GM04504 (cell line): ENCODE data around the gene TTC6.
"Not testable (repeated sequence)": the region's sequence is repeated elsewhere in the genome, so short reads cannot be mapped to it uniquely, and the experiment has no call there.

Experiments used
- DNase-seq: peaks from one replicate; pipeline ENCODE4 v3.0.0-alpha.2; 2012; ENCODE audit warnings: low read depth

Gene TTC6

DNA sequence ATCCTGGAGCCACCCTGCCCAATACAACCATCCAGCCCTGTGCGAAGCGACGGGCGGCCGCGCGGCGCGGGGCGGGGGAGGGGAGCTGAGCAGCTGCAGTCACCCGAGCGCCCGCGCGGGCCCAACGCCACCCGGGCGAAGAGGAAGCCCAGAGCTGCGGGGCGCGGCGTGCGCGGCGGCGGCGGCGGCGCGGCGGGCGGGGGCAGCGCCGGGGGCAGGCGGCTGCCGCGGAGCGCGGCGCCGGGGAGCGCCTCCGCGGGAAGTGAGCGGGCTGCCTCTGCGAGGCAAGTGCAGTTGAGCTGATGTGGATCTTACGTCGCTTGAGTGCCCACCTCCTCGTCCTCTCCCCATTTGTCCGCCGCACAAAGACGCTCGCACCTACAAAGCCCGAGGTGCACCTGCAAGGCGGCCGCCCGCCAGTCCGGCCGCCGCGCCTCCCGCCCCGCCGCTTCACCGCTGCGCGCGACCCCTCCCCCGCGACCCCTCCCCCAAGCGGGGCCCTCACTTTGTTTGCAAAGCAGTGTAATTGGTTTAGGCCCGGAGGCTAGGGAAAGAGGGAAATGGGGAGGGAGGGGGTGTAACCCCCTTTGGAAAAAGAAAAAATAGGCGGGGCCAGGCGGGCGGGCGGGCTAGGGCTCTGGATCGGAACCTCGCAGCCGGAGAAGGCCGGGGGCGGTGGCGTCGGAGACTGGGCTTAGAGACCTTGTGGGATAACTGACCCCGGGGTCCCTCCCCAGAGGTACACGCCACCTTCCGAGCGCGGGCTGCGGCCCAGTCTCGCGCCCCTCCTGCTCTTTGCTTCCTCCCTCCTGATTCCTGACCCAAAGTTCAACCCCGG, at the start of gene TTC6, which contains the start of gene FOXA1:
TSS of gene TTC6 (plus strand) at position 659 of the 838 bp plus-strand sequence. CDS start 26,436 bp downstream, outside the sequence.
TSS of gene FOXA1 (minus strand) at position 279 of the 838 bp plus-strand sequence. CDS start at position 2, 277 bp downstream.
- DNase-seq, result no peak

DNA sequence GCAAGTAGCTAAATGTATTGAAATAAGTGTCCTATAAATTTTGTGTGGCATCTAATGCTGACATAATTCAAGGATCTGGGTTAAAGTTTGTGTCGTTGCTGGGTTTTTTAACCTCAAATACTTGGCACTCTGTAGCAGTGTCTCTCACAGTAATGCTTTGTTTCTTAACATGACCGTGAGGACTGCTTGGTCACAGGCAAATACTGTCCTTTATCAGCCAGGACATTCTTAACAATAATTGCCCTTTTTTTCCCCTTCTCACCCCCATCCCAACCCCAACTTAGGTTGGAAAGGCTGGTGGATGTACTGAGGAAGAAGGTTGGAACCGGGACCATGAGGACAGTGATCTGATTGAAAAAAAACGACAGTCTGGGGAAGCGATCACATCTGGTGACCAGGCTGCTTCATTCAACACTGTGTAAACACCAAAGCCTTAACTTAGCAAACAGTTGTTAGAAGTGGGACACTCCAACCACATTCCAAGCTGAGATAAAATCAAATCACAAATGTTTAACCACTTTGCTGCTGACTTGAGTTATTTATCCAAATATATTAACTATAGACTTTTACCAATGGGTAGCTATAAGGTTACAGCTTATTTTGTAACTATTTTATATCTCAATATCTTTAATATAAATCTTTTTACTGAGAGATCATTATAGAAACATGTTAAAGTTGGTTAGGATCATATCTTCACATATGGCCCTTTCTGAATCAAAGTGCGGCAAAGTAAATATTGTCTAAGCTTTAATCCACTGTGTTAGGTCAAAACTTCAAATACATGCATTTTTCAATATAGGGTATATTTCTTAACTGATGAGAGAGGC, 48.6 kb upstream of the TTC6 start:
- DNase-seq, result peak; percentile 26

- peak; percentile 42 for DNase-seq
Measured at GRCh38 chr14:37550511-37550910, 44.9 kb upstream of the TTC6 start.

GRCh38 chr14:37551119-37551518, 44.3 kb upstream of the TTC6 start:
- DNase-seq, result no peak

- no peak for DNase-seq
Measured at GRCh38 chr14:37553935-37554550, 41.4 kb upstream of the TTC6 start.

DNA sequence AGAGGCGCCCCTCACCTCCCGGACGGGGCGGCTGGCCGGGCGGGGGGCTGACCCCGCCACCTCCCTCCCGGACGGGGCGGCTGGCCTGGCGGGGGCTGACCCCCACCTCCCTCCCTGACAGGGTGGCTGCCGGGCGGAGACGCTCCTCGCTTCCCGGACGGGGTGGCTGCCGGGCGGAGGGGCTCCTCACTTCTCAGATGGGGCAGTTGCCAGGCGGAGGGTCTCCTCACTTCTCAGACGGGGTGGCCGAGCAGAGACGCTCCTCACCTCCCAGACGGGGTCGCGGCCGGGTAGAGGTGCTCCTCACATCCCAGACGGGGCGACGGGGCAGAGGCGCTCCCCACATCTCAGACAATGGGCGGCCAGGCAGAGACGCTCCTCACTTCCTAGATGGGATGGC, 39.8 kb upstream of the TTC6 start:
- DNase-seq, result not testable (repeated sequence)

- DNase-seq, result no peak
Measured at GRCh38 chr14:37558740-37559139, 36.7 kb upstream of the TTC6 start.

DNA sequence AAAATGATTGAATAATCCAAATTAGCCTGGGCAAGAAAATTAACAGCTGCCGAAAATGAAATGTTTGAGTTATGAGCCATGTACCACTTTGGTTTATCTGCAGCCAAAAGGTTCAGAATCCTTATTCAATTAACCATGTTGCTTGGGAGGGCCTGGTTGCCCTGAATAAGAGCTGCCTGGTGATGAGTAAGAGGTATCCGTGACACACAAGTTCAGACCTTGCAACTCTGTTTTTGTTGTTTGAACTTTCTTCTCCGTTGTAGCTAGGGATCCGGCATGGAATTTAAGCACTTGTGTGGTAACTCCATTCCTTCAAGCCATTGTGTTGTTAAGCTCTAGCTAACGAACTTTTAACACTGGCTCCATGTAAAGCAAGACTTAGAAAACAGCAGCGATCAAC, 36.0 kb upstream of the TTC6 start:
- no peak for DNase-seq

DNA sequence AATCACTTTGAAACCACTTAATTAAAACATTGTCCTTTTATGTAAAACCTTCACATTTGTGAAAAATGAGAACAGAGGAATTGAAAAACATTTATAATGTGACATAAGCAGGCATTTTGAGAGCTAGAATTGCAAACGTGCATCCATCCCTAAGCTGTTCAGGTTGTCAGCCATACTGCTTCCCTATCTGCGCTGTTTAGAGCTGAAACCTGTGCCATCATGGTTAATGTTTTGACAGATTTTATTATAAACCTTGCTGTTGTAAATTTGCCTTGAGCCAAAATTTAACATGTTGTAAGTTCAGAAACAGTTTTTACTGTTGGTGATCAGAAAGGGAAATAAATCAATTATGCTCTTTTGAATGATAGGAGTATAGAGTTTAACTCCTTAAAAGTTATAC, 32.2 kb upstream of the TTC6 start:
- no peak for DNase-seq

DNA sequence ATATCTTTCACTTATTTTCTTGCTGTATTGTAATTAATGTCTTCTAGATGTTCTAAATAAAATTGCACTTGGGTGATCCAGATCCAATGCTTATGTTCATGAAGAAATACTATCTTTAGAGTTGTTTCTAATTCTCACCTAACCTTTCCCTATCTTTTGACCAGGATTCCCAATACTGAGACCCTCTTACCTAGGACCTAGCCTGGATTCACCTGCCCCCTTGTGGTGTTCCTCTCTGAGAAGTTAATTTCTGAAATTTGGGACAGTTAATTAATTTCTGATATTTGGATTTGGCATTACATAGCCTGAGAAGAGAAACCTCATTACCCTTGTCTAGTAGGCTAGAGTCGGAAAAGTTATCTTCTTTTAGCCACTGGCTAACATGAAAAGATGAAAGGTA, 29.9 kb upstream of the TTC6 start:
- no peak for DNase-seq

DNA sequence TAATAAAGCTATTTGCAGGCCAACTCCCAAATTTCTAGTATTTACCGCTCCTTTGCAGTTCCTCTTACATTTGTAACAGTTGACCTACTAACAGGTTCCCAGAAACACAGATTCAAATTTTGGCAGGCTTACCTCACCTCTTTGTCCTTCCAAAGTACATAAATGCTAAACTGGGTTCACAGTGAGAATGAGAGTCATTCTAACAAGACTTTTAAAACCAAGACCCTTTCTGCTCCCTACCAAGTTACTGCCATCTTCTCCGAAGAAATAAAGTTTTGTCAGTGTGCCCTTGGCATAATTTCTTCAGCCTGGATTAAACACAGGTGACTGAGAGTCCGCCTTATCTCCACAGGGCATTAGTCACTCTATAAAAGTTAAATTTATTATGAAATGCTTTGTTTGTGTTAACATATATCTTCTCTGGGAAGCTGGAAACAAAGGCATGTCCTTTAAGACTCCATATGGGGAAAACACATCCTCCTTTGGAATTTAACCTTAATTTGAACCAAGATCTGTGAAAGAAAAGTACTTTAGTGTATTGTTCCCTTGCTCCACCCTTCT, 28.5 kb upstream of the TTC6 start:
- no peak for DNase-seq

- no peak for DNase-seq
Measured at GRCh38 chr14:37569729-37570128, 25.7 kb upstream of the TTC6 start.

DNA sequence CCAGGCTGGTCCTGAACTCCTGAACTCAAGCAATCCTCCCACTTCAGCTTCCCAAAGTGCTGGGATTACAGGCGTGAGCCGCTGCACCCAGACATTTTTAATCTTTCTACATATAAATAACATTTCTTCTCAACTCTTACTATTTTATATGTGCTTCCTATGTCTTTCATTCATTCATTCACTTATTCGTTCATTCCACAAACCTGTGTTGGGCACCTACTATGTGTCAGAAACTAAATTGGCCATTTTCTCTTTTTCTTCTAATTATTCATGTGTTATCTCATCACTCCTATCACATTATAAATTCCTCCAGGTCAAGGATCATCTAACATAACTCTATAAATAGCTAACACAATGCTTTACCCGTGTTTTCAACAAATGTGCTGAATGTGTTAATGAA, 24.0 kb upstream of the TTC6 start:
- DNase-seq, result no peak

DNA sequence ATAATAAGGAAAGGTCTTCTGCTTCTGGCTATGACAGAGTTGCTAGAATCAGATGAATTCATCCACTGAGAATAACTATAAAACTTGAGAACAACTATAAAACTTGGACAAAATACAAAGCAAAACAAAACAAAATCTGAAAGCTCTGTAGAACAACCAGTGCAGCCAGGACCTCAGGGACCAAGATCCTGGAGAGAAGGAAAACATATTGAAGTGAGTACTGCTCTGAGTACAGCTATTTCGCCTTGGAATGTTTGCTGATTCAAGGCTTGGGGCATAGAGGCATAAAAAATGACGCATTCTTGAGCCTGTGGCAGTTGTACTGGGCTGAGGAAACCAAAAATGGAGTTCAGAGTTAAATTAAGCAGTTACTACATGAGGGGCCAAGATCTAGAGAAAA, 22.1 kb upstream of the TTC6 start:
- DNase-seq, result no peak

GRCh38 chr14:37579274-37579673, 16.2 kb upstream of the TTC6 start:
- DNase-seq, result no peak

GRCh38 chr14:37580146-37580545, 15.3 kb upstream of the TTC6 start:
- no peak for DNase-seq

- DNase-seq, result no peak
Measured at GRCh38 chr14:37583358-37584210, 11.8 kb upstream of the TTC6 start.

GRCh38 chr14:37584211-37585100, 11.0 kb upstream of the TTC6 start:
- DNase-seq, result no peak

GRCh38 chr14:37585101-37585511, 10.3 kb upstream of the TTC6 start:
- no peak for DNase-seq
